B cell (primary cell): ENCODE data around the gene NTRK2.

Source experiments
- EZH2 ChIP-seq: IDR thresholded peaks from 2 replicates; pipeline ENCODE4 v1.6.1; 2012; ENCODE audit warnings: borderline replicate concordance, low read depth, mild to moderate bottlenecking, moderate library complexity, low read length; ENCODE audit not compliant: insufficient read depth, poor library complexity, severe bottlenecking
- TF ChIP-seq, protein P1 (sequence below): fragments of 200-600 bp; IDR thresholded peaks from one replicate; pipeline ENCODE4 v1.8.0; 2022; ENCODE audit warnings: antibody characterized with exemption, mild to moderate bottlenecking

DNA sequence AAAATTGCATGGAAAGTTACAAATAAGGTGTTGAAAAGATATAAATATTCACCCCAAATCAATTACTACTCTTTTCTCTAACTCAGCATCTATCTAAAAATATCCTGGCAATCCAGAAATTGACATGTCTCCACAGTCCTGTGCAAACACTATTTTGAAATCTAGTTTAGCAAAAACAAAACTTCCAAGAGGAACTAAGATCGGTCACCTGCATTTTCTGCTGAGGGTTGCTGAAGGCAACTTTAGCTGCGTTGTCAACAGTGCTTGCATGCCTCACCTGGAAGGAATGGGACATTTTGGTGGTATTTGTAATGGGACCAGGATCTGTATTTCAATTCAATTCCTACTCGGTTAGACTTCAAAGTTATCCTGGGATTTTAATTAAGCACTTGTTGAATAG, 398.3 kb downstream of the NTRK2 start:
- TF ChIP-seq, protein P1, sequence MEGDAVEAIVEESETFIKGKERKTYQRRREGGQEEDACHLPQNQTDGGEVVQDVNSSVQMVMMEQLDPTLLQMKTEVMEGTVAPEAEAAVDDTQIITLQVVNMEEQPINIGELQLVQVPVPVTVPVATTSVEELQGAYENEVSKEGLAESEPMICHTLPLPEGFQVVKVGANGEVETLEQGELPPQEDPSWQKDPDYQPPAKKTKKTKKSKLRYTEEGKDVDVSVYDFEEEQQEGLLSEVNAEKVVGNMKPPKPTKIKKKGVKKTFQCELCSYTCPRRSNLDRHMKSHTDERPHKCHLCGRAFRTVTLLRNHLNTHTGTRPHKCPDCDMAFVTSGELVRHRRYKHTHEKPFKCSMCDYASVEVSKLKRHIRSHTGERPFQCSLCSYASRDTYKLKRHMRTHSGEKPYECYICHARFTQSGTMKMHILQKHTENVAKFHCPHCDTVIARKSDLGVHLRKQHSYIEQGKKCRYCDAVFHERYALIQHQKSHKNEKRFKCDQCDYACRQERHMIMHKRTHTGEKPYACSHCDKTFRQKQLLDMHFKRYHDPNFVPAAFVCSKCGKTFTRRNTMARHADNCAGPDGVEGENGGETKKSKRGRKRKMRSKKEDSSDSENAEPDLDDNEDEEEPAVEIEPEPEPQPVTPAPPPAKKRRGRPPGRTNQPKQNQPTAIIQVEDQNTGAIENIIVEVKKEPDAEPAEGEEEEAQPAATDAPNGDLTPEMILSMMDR = no peak
- TF ChIP-seq EZH2 = no peak
